Measurements from ENCODE around the gene SATB1.

DNA sequence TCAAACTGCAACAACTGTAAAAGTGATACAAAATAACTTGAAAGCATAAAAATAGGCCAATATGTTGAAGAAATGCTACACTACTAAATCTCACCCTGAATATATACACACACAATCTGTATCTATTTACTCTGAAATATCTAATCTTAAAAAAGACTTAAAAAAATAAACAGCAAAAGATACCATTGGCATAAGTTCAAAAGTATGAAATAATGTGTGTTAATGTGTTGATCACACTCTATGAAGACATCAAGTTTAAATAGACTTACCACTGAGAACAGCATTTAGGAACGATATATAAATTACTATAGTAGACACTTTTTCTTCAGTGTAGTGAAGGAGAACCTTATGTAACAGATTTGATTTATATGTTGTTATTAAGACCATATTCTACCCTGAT lies 14.1 kb upstream of the SATB1 start:
- TF ChIP-seq, protein P1, sequence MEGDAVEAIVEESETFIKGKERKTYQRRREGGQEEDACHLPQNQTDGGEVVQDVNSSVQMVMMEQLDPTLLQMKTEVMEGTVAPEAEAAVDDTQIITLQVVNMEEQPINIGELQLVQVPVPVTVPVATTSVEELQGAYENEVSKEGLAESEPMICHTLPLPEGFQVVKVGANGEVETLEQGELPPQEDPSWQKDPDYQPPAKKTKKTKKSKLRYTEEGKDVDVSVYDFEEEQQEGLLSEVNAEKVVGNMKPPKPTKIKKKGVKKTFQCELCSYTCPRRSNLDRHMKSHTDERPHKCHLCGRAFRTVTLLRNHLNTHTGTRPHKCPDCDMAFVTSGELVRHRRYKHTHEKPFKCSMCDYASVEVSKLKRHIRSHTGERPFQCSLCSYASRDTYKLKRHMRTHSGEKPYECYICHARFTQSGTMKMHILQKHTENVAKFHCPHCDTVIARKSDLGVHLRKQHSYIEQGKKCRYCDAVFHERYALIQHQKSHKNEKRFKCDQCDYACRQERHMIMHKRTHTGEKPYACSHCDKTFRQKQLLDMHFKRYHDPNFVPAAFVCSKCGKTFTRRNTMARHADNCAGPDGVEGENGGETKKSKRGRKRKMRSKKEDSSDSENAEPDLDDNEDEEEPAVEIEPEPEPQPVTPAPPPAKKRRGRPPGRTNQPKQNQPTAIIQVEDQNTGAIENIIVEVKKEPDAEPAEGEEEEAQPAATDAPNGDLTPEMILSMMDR (IDR thresholded peaks at IDR 0.05 in 2 of 3, conservative IDR thresholded peaks at IDR 0.05 in 1 of 3; ENCODE audit: borderline replicate concordance in 1 of 3, insufficient read depth in 1 of 3, low read depth in 2 of 3, low read length in 2 of 3) = no peak
- no peak for TF ChIP-seq ZNF274 (IDR thresholded peaks at IDR 0.05; ENCODE audit: low read depth, low read length)
